PFSK-1 (cell line): Measurements from ENCODE around the gene TMEM44.

Experiments used
- FOXP2 ChIP-seq: optimal IDR thresholded peaks from 2 replicates; pipeline ENCODE3; 2011; ENCODE audit warnings: borderline replicate concordance, control low read depth, inconsistent platforms; ENCODE audit not compliant: insufficient read depth; ENCODE audit errors: extremely low read length, extremely low read depth
- POLR2AphosphoS5 ChIP-seq: IDR thresholded peaks from 2 replicates; pipeline ENCODE4 v1.6.1; 2012; ENCODE audit warnings: low read depth, mild to moderate bottlenecking, control low read depth, low read length, moderate library complexity
- REST ChIP-seq, 2 experiments: IDR thresholded peaks; 2 replicates each; pipeline versions ENCODE4 v1.6.1 to v1.8.0; 2011 to 2012; ENCODE audit warnings: low read depth in 2 of 2, low read length in 2 of 2, control low read depth in 1 of 2, inconsistent platforms in 1 of 2, mild to moderate bottlenecking in 1 of 2, moderate library complexity in 1 of 2; ENCODE audit not compliant: insufficient read depth in 1 of 2
- SIN3A ChIP-seq: IDR thresholded peaks from 2 replicates; pipeline ENCODE4 v1.6.1; 2012; ENCODE audit warnings: mild to moderate bottlenecking, low read length, moderate library complexity, borderline replicate concordance; ENCODE audit not compliant: insufficient read depth
- TAF1 ChIP-seq: IDR thresholded peaks from 2 replicates; pipeline ENCODE4 v1.6.1; 2012; ENCODE audit warnings: low read length, control low read depth, borderline replicate concordance; ENCODE audit not compliant: insufficient read depth

TMEM44 gene

GRCh38 chr3:194574639-194575483, 58.4 kb downstream of the TMEM44 start:
- TF ChIP-seq REST (IDR thresholded peaks at IDR 0.05; ENCODE audit: insufficient read depth in 1 of 2, low read depth in 2 of 2, low read length in 2 of 2): no peak
- TF ChIP-seq FOXP2: no peak
- TF ChIP-seq SIN3A: no peak
- no peak for TF ChIP-seq TAF1

- TF ChIP-seq POLR2AphosphoS5 (no peak), REST (IDR thresholded peaks at IDR 0.05; ENCODE audit: insufficient read depth in 1 of 2, low read depth in 2 of 2, low read length in 2 of 2) (no peak), SIN3A (no peak), TAF1 (no peak), FOXP2 (no peak)
Measured at GRCh38 chr3:194573680-194574437, 59.4 kb downstream of the TMEM44 start.

GRCh38 chr3:194572944-194573491, 60.2 kb downstream of the TMEM44 start:
- TF ChIP-seq POLR2AphosphoS5 (no peak), SIN3A (no peak), REST (IDR thresholded peaks at IDR 0.05; ENCODE audit: insufficient read depth in 1 of 2, low read depth in 2 of 2, low read length in 2 of 2) (no peak), TAF1 (no peak), FOXP2 (no peak)

- TF ChIP-seq TAF1 (no peak), REST (IDR thresholded peaks at IDR 0.05; ENCODE audit: insufficient read depth in 1 of 2, low read depth in 2 of 2, low read length in 2 of 2) (no peak), POLR2AphosphoS5 (no peak), FOXP2 (no peak), SIN3A (no peak)
Measured at GRCh38 chr3:194572143-194572789, 61.0 kb downstream of the TMEM44 start.
